Fibroblast of lung (primary cell): ENCODE data around the gene SIRT2. TPM values are rescaled to one million over a fixed set of nuclear protein-coding genes. Genes with fewer than 3 reads are reported as not detected.

ENCODE experiments used
- DNase-seq, 2 donors: peaks; one replicate each; pipeline versions ENCODE4 v3.0.0 to v3.0.0-alpha.2; 2010; ENCODE audit warnings: low read depth in 2 of 2
- H2AFZ ChIP-seq: 2 replicates; pipeline ENCODE4 v1.5.1; 2012; ENCODE audit warnings: low read length, control low read depth, inconsistent platforms
- H3K27ac ChIP-seq: 2 replicates; pipeline ENCODE4 v1.5.1; 2011; ENCODE audit warnings: low read length, control low read depth; ENCODE audit not compliant: insufficient read depth
- H3K27me3 ChIP-seq: 2 replicates; pipeline ENCODE4 v1.5.1; 2011; ENCODE audit warnings: mild to moderate bottlenecking, low read length; ENCODE audit not compliant: control insufficient read depth, insufficient read depth
- H3K36me3 ChIP-seq: 2 replicates; pipeline ENCODE4 v1.5.1; 2011; ENCODE audit warnings: low read length; ENCODE audit not compliant: control insufficient read depth, insufficient read depth
- H3K4me1 ChIP-seq: 2 replicates; pipeline ENCODE4 v1.5.1; 2011; ENCODE audit warnings: low read length; ENCODE audit not compliant: control insufficient read depth, insufficient read depth; ENCODE audit errors: extremely low read depth
- H3K4me2 ChIP-seq: 2 replicates; pipeline ENCODE4 v1.5.1; 2011; ENCODE audit warnings: low read length, control low read depth; ENCODE audit not compliant: insufficient read depth; ENCODE audit errors: extremely low read depth
- H3K4me3 ChIP-seq, 4 experiments: fragments of 200-600 bp in 1 of 4; sonication (generic) in 1 of 4; replicated peaks in 1 of 4; 2 replicates each; pipeline ENCODE4 v1.5.1; 2011 to 2016; ENCODE audit warnings: low read length in 4 of 4, low read depth in 3 of 4, mild to moderate bottlenecking in 3 of 4, control low read depth in 2 of 4, inconsistent platforms in 1 of 4, mixed read lengths in 1 of 4; ENCODE audit not compliant: insufficient read depth in 1 of 4; ENCODE audit errors: control extremely low read depth in 1 of 4
- H3K79me2 ChIP-seq: 2 replicates; pipeline ENCODE4 v1.5.1; 2012; ENCODE audit warnings: mild to moderate bottlenecking, low read length, inconsistent platforms; ENCODE audit not compliant: control insufficient read depth, insufficient read depth
- H3K9ac ChIP-seq: 2 replicates; pipeline ENCODE4 v1.5.1; 2011; ENCODE audit warnings: mild to moderate bottlenecking, low read length, control low read depth; ENCODE audit not compliant: insufficient read depth
- H3K9me3 ChIP-seq: 2 replicates; pipeline ENCODE4 v1.5.1; 2012; ENCODE audit warnings: low read depth, low read length; ENCODE audit not compliant: control insufficient read depth, insufficient read depth
- H4K20me1 ChIP-seq: 2 replicates; pipeline ENCODE4 v1.5.1; 2011; ENCODE audit warnings: low read length; ENCODE audit not compliant: control insufficient read depth, insufficient read depth; ENCODE audit errors: extremely low read depth
- CTCF ChIP-seq, 2 donors: IDR thresholded peaks in 1 of 2; conservative IDR thresholded peaks in 1 of 2; 1 replicate in 1 of 2; 2 replicates in 1 of 2; pipeline ENCODE4 v1.5.1; 2011 to 2012; ENCODE audit warnings: low read length in 2 of 2, control low read depth in 1 of 2, inconsistent platforms in 1 of 2, low read depth in 1 of 2, mild to moderate bottlenecking in 1 of 2
- EZH2 ChIP-seq: IDR thresholded peaks from 2 replicates; pipeline ENCODE4 v1.5.1; 2012; ENCODE audit warnings: low read length, control low read depth, mild to moderate bottlenecking; ENCODE audit errors: missing control alignments
- polyA plus RNA-seq, 2 donors: library from polyadenylated mRNA; depleted of rRNA in 1 of 2; stranded (reverse) in 1 of 2; unstranded in 1 of 2; fragments of >200 nt; gene quantifications; 2 replicates each; pipeline ENCODE4 v1.2.1, GENCODE V29; 2011 to 2012; ENCODE audit warnings: missing spikeins in 1 of 2
- total RNA-seq: library from RNA; depleted of rRNA; stranded (reverse); fragments of >200 nt; gene quantifications from 2 replicates; pipeline ENCODE4 v1.2.1, GENCODE V29; 2014

Gene SIRT2
- total and polyA plus RNA-seq, 2 donors (not counting 1 experiment from before 2014, with no cell fraction given), result 38.7 to 51.7 TPM

GRCh38 chr19:38908911-38909310 lies 9.5 kb upstream of the SIRT2 start:
- H3K9ac ChIP-seq, result no peak overlapping the region
- no peak for DNase-seq
- H2AFZ ChIP-seq, result no peak overlapping the region
- no peak overlapping the region for H3K4me2 ChIP-seq
- no peak overlapping the region for H3K4me3 ChIP-seq
- no peaks in the 10 kb centered on the region for H3K79me2 ChIP-seq
- H3K27ac ChIP-seq, result no peak overlapping the region
- no peaks in the 10 kb centered on the region for H3K9me3 ChIP-seq
- H3K27me3 ChIP-seq, result peaks cover 3% of the 10 kb centered on the region
- H3K4me1 ChIP-seq, result no peaks in the 10 kb centered on the region
- peaks cover 5% of the 10 kb centered on the region for H3K36me3 ChIP-seq
- H4K20me1 ChIP-seq, result no peaks in the 10 kb centered on the region
- TF ChIP-seq EZH2 (no peak), CTCF (conservative IDR thresholded peaks at IDR 0.05 in 1 of 2, IDR thresholded peaks at IDR 0.05 in 1 of 2; ENCODE audit: low read depth in 1 of 2, low read length in 2 of 2) (no peak)

- H3K27me3 ChIP-seq, result peaks cover 3% of the 10 kb centered on the region
- H4K20me1 ChIP-seq, result no peaks in the 10 kb centered on the region
- H3K4me1 ChIP-seq, result no peaks in the 10 kb centered on the region
- H3K9me3 ChIP-seq, result no peaks in the 10 kb centered on the region
- no peak overlapping the region for H3K9ac ChIP-seq
- no peak overlapping the region for H3K27ac ChIP-seq
- no peak for TF ChIP-seq EZH2
- TF ChIP-seq CTCF (conservative IDR thresholded peaks at IDR 0.05 in 1 of 2, IDR thresholded peaks at IDR 0.05 in 1 of 2; ENCODE audit: low read depth in 1 of 2, low read length in 2 of 2), result no peak
- no peaks in the 10 kb centered on the region for H3K79me2 ChIP-seq
- no peak overlapping the region for H3K4me2 ChIP-seq
- no peak for DNase-seq
- H3K36me3 ChIP-seq, result peaks cover 5% of the 10 kb centered on the region
- H3K4me3 ChIP-seq, result no peak overlapping the region
- H2AFZ ChIP-seq, result no peak overlapping the region
Measured at GRCh38 chr19:38907670-38908069, 8.3 kb upstream of the SIRT2 start.

GRCh38 chr19:38907227-38907626 lies 7.8 kb upstream of the SIRT2 start:
- Histone ChIP-seq H3K4me3 (no peak overlapping the region), H3K27ac (no peak overlapping the region), H3K4me2 (no peak overlapping the region), H3K4me1 (no peaks in the 10 kb centered on the region), H3K79me2 (no peaks in the 10 kb centered on the region), H4K20me1 (no peaks in the 10 kb centered on the region), H3K9ac (no peak overlapping the region), H3K27me3 (peaks cover 3% of the 10 kb centered on the region), H3K36me3 (peaks cover 5% of the 10 kb centered on the region), H3K9me3 (no peaks in the 10 kb centered on the region), H2AFZ (no peak overlapping the region)
- no peak for DNase-seq
- TF ChIP-seq EZH2 (no peak), CTCF (conservative IDR thresholded peaks at IDR 0.05 in 1 of 2, IDR thresholded peaks at IDR 0.05 in 1 of 2; ENCODE audit: low read depth in 1 of 2, low read length in 2 of 2) (no peak)
